ENCODE results near the gene TSPAN3. TPM values are rescaled to one million over a fixed set of nuclear protein-coding genes. Genes with fewer than 3 reads are reported as not detected.

TSPAN3 gene
- polyA plus RNA-seq, 1 experiment, result 344 TPM

- ChIA-PET POLR2A (no interaction called here), CTCF (interaction anchor here (1.2 kb wide), 1 partner anchor 8 kb away, joined by 3 read pairs; no protein-coding TSS in a partner anchor)
- H3K4me3 ChIP-seq (ENCODE audit: low read depth, low read length), result no peak overlapping the region
- no peaks in the 10 kb centered on the region for H3K27me3 ChIP-seq (ENCODE audit: control insufficient read depth, insufficient read depth, low read length)
- no peak for DNase-seq (ENCODE audit: low read depth)
- H3K36me3 ChIP-seq (ENCODE audit: control insufficient read depth, insufficient read depth, low read length), result peaks cover 12% of the 10 kb centered on the region
- TF ChIP-seq, protein P1, sequence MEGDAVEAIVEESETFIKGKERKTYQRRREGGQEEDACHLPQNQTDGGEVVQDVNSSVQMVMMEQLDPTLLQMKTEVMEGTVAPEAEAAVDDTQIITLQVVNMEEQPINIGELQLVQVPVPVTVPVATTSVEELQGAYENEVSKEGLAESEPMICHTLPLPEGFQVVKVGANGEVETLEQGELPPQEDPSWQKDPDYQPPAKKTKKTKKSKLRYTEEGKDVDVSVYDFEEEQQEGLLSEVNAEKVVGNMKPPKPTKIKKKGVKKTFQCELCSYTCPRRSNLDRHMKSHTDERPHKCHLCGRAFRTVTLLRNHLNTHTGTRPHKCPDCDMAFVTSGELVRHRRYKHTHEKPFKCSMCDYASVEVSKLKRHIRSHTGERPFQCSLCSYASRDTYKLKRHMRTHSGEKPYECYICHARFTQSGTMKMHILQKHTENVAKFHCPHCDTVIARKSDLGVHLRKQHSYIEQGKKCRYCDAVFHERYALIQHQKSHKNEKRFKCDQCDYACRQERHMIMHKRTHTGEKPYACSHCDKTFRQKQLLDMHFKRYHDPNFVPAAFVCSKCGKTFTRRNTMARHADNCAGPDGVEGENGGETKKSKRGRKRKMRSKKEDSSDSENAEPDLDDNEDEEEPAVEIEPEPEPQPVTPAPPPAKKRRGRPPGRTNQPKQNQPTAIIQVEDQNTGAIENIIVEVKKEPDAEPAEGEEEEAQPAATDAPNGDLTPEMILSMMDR (IDR thresholded peaks at IDR 0.05; ENCODE audit: insufficient read depth, low read depth, low read length), result no peak
These were observed 28.5 kb downstream of the TSPAN3 start for GRCh38 chr15:77042245-77042919.

GRCh38 chr15:77040673-77041072 is 30.2 kb downstream of the TSPAN3 start:
- H3K27me3 ChIP-seq (ENCODE audit: control insufficient read depth, insufficient read depth, low read length), result no peaks in the 10 kb centered on the region
- CTCF ChIA-PET, result no interaction called here
- H3K4me3 ChIP-seq (ENCODE audit: low read depth, low read length), result no peak overlapping the region
- TF ChIP-seq, protein P1 (IDR thresholded peaks at IDR 0.05; ENCODE audit: insufficient read depth, low read depth, low read length), result no peak
- no peak for DNase-seq (ENCODE audit: low read depth)
- H3K36me3 ChIP-seq (ENCODE audit: control insufficient read depth, insufficient read depth, low read length), result peaks cover 11% of the 10 kb centered on the region
- POLR2A ChIA-PET, result interaction anchor here (0.6 kb wide), 1 partner anchor 517 kb away, joined by 6 read pairs; no protein-coding TSS in a partner anchor

- POLR2A ChIA-PET, result no interaction called here
- no peak overlapping the region for H3K4me3 ChIP-seq (ENCODE audit: low read depth, low read length)
- peaks cover 11% of the 10 kb centered on the region for H3K36me3 ChIP-seq (ENCODE audit: control insufficient read depth, insufficient read depth, low read length)
- TF ChIP-seq, protein P1 (IDR thresholded peaks at IDR 0.05; ENCODE audit: insufficient read depth, low read depth, low read length), result no peak
- no peaks in the 10 kb centered on the region for H3K27me3 ChIP-seq (ENCODE audit: control insufficient read depth, insufficient read depth, low read length)
- CTCF ChIA-PET, result interaction anchor here (0.6 kb wide), 1 partner anchor 101 kb away, joined by 3 read pairs; no protein-coding TSS in a partner anchor
- no peak for DNase-seq (ENCODE audit: low read depth)
These were observed 31.1 kb downstream of the TSPAN3 start for GRCh38 chr15:77039848-77040247.

DNA sequence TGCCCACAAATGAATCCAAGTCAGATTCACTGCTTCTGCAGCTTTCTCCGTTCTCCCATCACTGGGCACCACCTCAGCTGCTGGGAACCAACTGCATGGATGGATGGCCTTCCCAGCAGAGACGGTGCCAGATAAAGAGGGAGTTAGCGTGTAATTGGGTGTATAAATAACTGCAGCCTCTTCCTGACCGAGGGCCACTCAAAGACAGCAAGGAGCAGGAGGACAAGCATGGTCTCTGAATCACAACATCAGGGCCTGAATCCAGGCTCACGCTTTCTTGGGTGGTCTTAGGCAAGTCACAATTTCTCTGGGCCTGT is 31.7 kb downstream of the TSPAN3 start:
- ChIA-PET POLR2A (no interaction called here), CTCF (no interaction called here)
- DNase-seq (ENCODE audit: low read depth), result no peak
- Histone ChIP-seq H3K27me3 (ENCODE audit: control insufficient read depth, insufficient read depth, low read length) (no peaks in the 10 kb centered on the region), H3K36me3 (ENCODE audit: control insufficient read depth, insufficient read depth, low read length) (peaks cover 6% of the 10 kb centered on the region), H3K4me3 (ENCODE audit: low read depth, low read length) (no peak overlapping the region)
- TF ChIP-seq, protein P1 (IDR thresholded peaks at IDR 0.05; ENCODE audit: insufficient read depth, low read depth, low read length), result no peak

DNA sequence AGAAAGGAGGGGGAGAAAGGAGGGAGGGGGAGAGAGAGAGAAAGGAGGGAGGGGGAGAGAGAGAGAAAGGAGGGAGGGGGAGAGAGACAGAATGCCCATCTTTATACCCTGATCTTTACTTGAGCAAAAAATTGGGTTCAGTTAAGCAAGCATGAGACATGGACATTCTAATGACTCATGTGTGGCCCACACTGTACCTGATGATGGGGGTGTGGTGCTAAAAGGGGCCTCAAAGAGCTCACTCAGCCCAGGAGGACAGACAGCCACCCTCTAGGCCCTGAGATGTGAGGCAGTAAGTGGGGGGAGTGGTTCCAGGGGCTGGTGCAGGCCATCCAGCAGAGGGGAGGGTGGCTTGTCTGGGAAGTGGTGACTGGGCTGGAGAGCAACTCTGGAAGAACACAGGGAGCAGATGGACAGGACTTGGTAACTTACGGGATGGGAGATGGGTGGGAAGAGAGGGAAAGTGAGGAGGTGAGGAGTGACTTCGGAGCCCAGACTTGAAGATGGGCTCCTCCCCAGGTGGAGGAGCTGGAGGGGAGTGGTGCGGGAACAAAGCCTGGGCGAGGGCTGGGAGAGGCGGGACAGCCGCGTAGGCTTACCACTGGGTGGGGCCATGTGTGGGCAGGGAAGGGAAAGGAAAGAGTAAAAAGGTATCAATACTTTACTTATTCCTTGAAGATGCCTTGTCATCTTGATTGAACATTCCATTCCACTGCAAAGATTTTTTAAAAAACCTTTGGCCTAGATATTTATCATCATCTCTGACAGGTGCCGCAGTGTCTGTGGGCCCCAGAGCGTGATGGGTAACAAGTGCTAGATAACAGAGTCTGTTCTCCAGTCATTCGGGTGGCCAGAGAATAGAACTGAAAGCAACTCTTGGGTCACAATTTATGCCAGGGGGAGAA is 32.3 kb downstream of the TSPAN3 start:
- H3K36me3 ChIP-seq (ENCODE audit: control insufficient read depth, insufficient read depth, low read length), result peaks cover 3% of the 10 kb centered on the region
- no peak overlapping the region for H3K4me3 ChIP-seq (ENCODE audit: low read depth, low read length)
- no peaks in the 10 kb centered on the region for H3K27me3 ChIP-seq (ENCODE audit: control insufficient read depth, insufficient read depth, low read length)
- TF ChIP-seq, protein P1 (IDR thresholded peaks at IDR 0.05; ENCODE audit: insufficient read depth, low read depth, low read length), result no peak
- CTCF ChIA-PET, result interaction anchor here (1.2 kb wide), 1 partner anchor 14 kb away, joined by 4 read pairs; no protein-coding TSS in a partner anchor
- DNase-seq (ENCODE audit: low read depth), result no peak
- POLR2A ChIA-PET, result no interaction called here

Data from BJ (cell line).